ENCODE measurements around the gene PDZD11. TPM values are rescaled to one million over a fixed set of nuclear protein-coding genes. Genes with fewer than 3 reads are reported as not detected.
A peak's percentile ranks its signal among the peaks of the same experiment; 100 is the strongest.

The PDZD11 gene
- total RNA-seq (10 to 100 TPM in 4 of 6 donors, 1 to 10 TPM in 2; 7.4 to 18.3 (median 12.4) TPM), polyA plus RNA-seq (10 to 100 TPM; 28.7 to 30.9 TPM)

GRCh38 chrX:70289793-70290770 lies at the start of gene PDZD11, which contains the start of gene KIF4A:
TSS of gene PDZD11 (minus strand) at chrX:70289927. CDS start at chrX:70289341, 586 bp downstream.
TSS of gene KIF4A (plus strand) at chrX:70290104. CDS start at chrX:70290459, 355 bp downstream.
- H3K4me1 ChIP-seq: no peaks in the 10 kb centered on the region
- H3K4me3 ChIP-seq: peak within 1 kb of the TSS; percentile 11 to 50 (median 28)
- H3K36me3 ChIP-seq: no peaks in the 10 kb centered on the region
- 1 to 31% methylated on average over 61 to 62 of the region's 62 CpGs for WGBS, 2 donors
- intact Hi-C loops (cut with DNase I): no loop called here
- TF ChIP-seq CTCF (IDR thresholded peaks at IDR 0.05): no peak
- ATAC-seq: peak; percentile 100
- FAIRE-seq: no peak
- peaks cover 0 to 4% (median 0%) of the 10 kb centered on the region in 4 donors for H3K27me3 ChIP-seq
- no peaks in the 10 kb centered on the region for H3K9me3 ChIP-seq
- DNase-seq: peak; percentile 76 to 90 (median 83)
- H3K27ac ChIP-seq: peak within 1 kb of the TSS in 1 of 4 donors; percentile 18

- Histone ChIP-seq H3K27me3 (peaks cover 0 to 8% (median 0%) of the 10 kb centered on the region in 4 donors), H3K27ac (no peak overlapping the region), H3K4me3 (no peak overlapping the region), H3K36me3 (no peaks in the 10 kb centered on the region), H3K4me1 (no peaks in the 10 kb centered on the region), H3K9me3 (no peaks in the 10 kb centered on the region)
- WGBS, 2 donors: 79 to 98% methylated on average over 4 of the region's 4 CpGs
- intact Hi-C loops (cut with DNase I): no loop called here
- FAIRE-seq (no peak), ATAC-seq (no peak), DNase-seq (no peak)
- no peak for TF ChIP-seq CTCF (IDR thresholded peaks at IDR 0.05)
These were observed 48.6 kb upstream of the PDZD11 start for GRCh38 chrX:70338290-70338689.

GRCh38 chrX:70336767-70337166 lies 47.0 kb upstream of the PDZD11 start:
- Histone ChIP-seq H3K27ac (no peak overlapping the region), H3K4me1 (no peaks in the 10 kb centered on the region), H3K36me3 (no peaks in the 10 kb centered on the region), H3K9me3 (no peaks in the 10 kb centered on the region), H3K27me3 (peaks cover 0 to 5% (median 0%) of the 10 kb centered on the region in 4 donors), H3K4me3 (no peak overlapping the region)
- DNase-seq: no peak
- intact Hi-C loops (cut with DNase I): no loop called here
- TF ChIP-seq CTCF (IDR thresholded peaks at IDR 0.05): no peak
- ATAC-seq: no peak
- FAIRE-seq: no peak

- Histone ChIP-seq H3K27me3 (peaks cover 0 to 5% (median 0%) of the 10 kb centered on the region in 4 donors), H3K4me1 (no peaks in the 10 kb centered on the region), H3K9me3 (no peaks in the 10 kb centered on the region), H3K27ac (no peak overlapping the region), H3K36me3 (no peaks in the 10 kb centered on the region), H3K4me3 (no peak overlapping the region)
- TF ChIP-seq CTCF (IDR thresholded peaks at IDR 0.05): no peak
- no peak for FAIRE-seq
- intact Hi-C loops (cut with DNase I): no loop called here
- no peak for ATAC-seq
- DNase-seq: no peak
- 81 to 96% methylated on average over 1 of the region's 1 CpG for WGBS, 2 donors
These were observed 42.9 kb upstream of the PDZD11 start for GRCh38 chrX:70332600-70332999.
